COR-L47 (cell line): ENCODE data around the gene PTPRE.
"Not testable (repeated sequence)": the region's sequence is repeated elsewhere in the genome, so short reads cannot be mapped to it uniquely, and the experiment has no call there.

Experiments used
- DNase-seq: peaks from one replicate; lab custom pipeline; 2025; lab: John Stamatoyannopoulos, UW

The PTPRE gene

GRCh38 chr10:127983344-127984100 is 76.6 kb downstream of the PTPRE start:
- no peak for DNase-seq

- DNase-seq = no peak
Measured at GRCh38 chr10:127984945-127985344, 78.0 kb downstream of the PTPRE start.

GRCh38 chr10:127986531-127987466 is 79.9 kb downstream of the PTPRE start:
- no peak for DNase-seq

GRCh38 chr10:127987467-127988380 is 80.8 kb downstream of the PTPRE start:
- DNase-seq = no peak

GRCh38 chr10:127989481-127990012 is 82.6 kb downstream of the PTPRE start:
- DNase-seq = no peak

GRCh38 chr10:127990132-127990788 is 83.4 kb downstream of the PTPRE start:
- not testable (repeated sequence) for DNase-seq

- no peak for DNase-seq
Measured at GRCh38 chr10:127990846-127991542, 84.1 kb downstream of the PTPRE start.

- DNase-seq = no peak
Measured at GRCh38 chr10:127991543-127992255, 84.8 kb downstream of the PTPRE start.

GRCh38 chr10:127992376-127992775 is 85.5 kb downstream of the PTPRE start:
- no peak for DNase-seq

- no peak for DNase-seq
Measured at GRCh38 chr10:127993056-127993690, 86.3 kb downstream of the PTPRE start.

GRCh38 chr10:127995939-127996338 is 89.0 kb downstream of the PTPRE start:
- no peak for DNase-seq

GRCh38 chr10:127996586-127996985 is 89.7 kb downstream of the PTPRE start:
- no peak for DNase-seq

GRCh38 chr10:127997271-127997670 is 90.4 kb downstream of the PTPRE start:
- DNase-seq = no peak

GRCh38 chr10:127997937-127998336 is 91.0 kb downstream of the PTPRE start:
- DNase-seq = no peak

GRCh38 chr10:127998501-127999144 is 91.7 kb downstream of the PTPRE start:
- no peak for DNase-seq

GRCh38 chr10:127999297-128000129 is 92.6 kb downstream of the PTPRE start:
- DNase-seq = no peak

- no peak for DNase-seq
Measured at GRCh38 chr10:128000471-128001362, 93.8 kb downstream of the PTPRE start.
